Peyer's patch (tissue), 4 donors: ENCODE measurements around the gene ELF2. TPM values are rescaled to one million over a fixed set of nuclear protein-coding genes. Genes with fewer than 3 reads are reported as not detected.
A peak's percentile ranks its signal among the peaks of the same experiment; 100 is the strongest.
"Not testable (repeated sequence)": the region's sequence is repeated elsewhere in the genome, so short reads cannot be mapped to it uniquely, and the experiment has no call there.

Experiments
- DNase-seq, 3 donors: peaks; one replicate each; pipeline ENCODE4 v3.0.0-alpha.2; 2017 to 2019
- H3K27ac ChIP-seq, 4 donors: fragments of 200-600 bp; sonication (generic); one replicate each; pipeline ENCODE4 v1.5.1; 2016 to 2019
- H3K27me3 ChIP-seq, 2 donors: fragments of 200-600 bp; sonication (generic); one replicate each; pipeline ENCODE4 v1.5.1; 2019
- H3K36me3 ChIP-seq, 3 donors: fragments of 200-600 bp; sonication (generic); one replicate each; pipeline ENCODE4 v1.5.1; 2016 to 2019
- H3K4me1 ChIP-seq, 4 donors: fragments of 200-600 bp; sonication (generic); one replicate each; pipeline ENCODE4 v1.5.1; 2016 to 2019
- H3K4me3 ChIP-seq, 4 donors: fragments of 200-600 bp; sonication (generic); 1 replicate in 3 of 4; 2 replicates in 1 of 4; pipeline ENCODE4 v1.5.1; 2016 to 2019; ENCODE audit warnings: mild to moderate bottlenecking in 1 of 4
- H3K9me3 ChIP-seq, 4 donors: fragments of 200-600 bp; sonication (generic); one replicate each; pipeline ENCODE4 v1.5.1; 2016 to 2019; ENCODE audit warnings: mild to moderate bottlenecking in 1 of 4
- CTCF ChIP-seq, 6 experiments: fragments of 450-650 bp in 4 of 6; fragments of 200-600 bp in 2 of 6; sonication (generic) in 1 of 6; IDR thresholded peaks; one replicate each; pipeline ENCODE4 v1.5.1; 2017 to 2019; ENCODE audit warnings: antibody characterized with exemption in 6 of 6, mild to moderate bottlenecking in 3 of 6, moderate library complexity in 1 of 6
- POLR2A ChIP-seq, 2 donors: fragments of 450-650 bp; IDR thresholded peaks; one replicate each; pipeline ENCODE4 v1.5.1; 2017; ENCODE audit warnings: antibody characterized with exemption in 2 of 2, mild to moderate bottlenecking in 2 of 2, moderate library complexity in 2 of 2
- total RNA-seq, 4 donors: library from RNA; depleted of rRNA; stranded (reverse); fragments of >200 nt; gene quantifications; one replicate each; pipeline ENCODE4 v1.1.0, GENCODE V29; 2016

ELF2 gene
- total RNA-seq, 4 donors from 2014 or later = 47.1 to 75.1 (median 54.4) TPM

GRCh38 chr4:139115226-139115625 lies 61.8 kb downstream of the ELF2 start:
- Histone ChIP-seq H3K4me1 (no peaks in the 10 kb centered on the region), H3K4me3 (no peak overlapping the region), H3K36me3 (peaks cover 0 to 29% (median 0%) of the 10 kb centered on the region in 3 donors), H3K9me3 (no peaks in the 10 kb centered on the region), H3K27me3 (no peaks in the 10 kb centered on the region), H3K27ac (no peak overlapping the region)
- no peak for TF ChIP-seq CTCF (IDR thresholded peaks at IDR 0.05)
- TF ChIP-seq POLR2A (IDR thresholded peaks at IDR 0.05) = no peak
- no peak for DNase-seq

GRCh38 chr4:139114795-139115194 lies 62.2 kb downstream of the ELF2 start:
- H3K4me1 ChIP-seq, H3K27me3 ChIP-seq, H3K9me3 ChIP-seq, H3K4me3 ChIP-seq, H3K27ac ChIP-seq, DNase-seq: not testable (repeated sequence)
- peaks cover 0 to 29% (median 0%) of the 10 kb centered on the region in 3 donors for H3K36me3 ChIP-seq

GRCh38 chr4:139112650-139113049 lies 64.4 kb downstream of the ELF2 start:
- no peak for DNase-seq
- H3K9me3 ChIP-seq = no peaks in the 10 kb centered on the region
- H3K4me1 ChIP-seq = no peaks in the 10 kb centered on the region
- no peak overlapping the region for H3K4me3 ChIP-seq
- no peaks in the 10 kb centered on the region for H3K27me3 ChIP-seq
- H3K36me3 ChIP-seq = peaks cover 0 to 24% (median 0%) of the 10 kb centered on the region in 3 donors
- H3K27ac ChIP-seq = no peak overlapping the region
- no peak for TF ChIP-seq CTCF (IDR thresholded peaks at IDR 0.05)
- TF ChIP-seq POLR2A (IDR thresholded peaks at IDR 0.05) = no peak

GRCh38 chr4:139108567-139109128 lies 68.4 kb downstream of the ELF2 start:
- H3K36me3 ChIP-seq = peaks cover 0 to 5% (median 0%) of the 10 kb centered on the region in 3 donors
- H3K4me1 ChIP-seq = no peaks in the 10 kb centered on the region
- DNase-seq = no peak
- no peak overlapping the region for H3K27ac ChIP-seq
- no peaks in the 10 kb centered on the region for H3K9me3 ChIP-seq
- TF ChIP-seq POLR2A (IDR thresholded peaks at IDR 0.05) (no peak), CTCF (IDR thresholded peaks at IDR 0.05) (no peak)
- H3K4me3 ChIP-seq = no peak overlapping the region
- no peaks in the 10 kb centered on the region for H3K27me3 ChIP-seq

- TF ChIP-seq POLR2A (IDR thresholded peaks at IDR 0.05) (no peak), CTCF (IDR thresholded peaks at IDR 0.05) (peak; percentile 60 to 89 (median 82))
- H3K27me3 ChIP-seq = no peaks in the 10 kb centered on the region
- peak; percentile 52 to 89 (median 62) for DNase-seq
- H3K9me3 ChIP-seq = no peaks in the 10 kb centered on the region
- no peak overlapping the region for H3K27ac ChIP-seq
- no peaks in the 10 kb centered on the region for H3K36me3 ChIP-seq
- no peak overlapping the region for H3K4me3 ChIP-seq
- H3K4me1 ChIP-seq = no peaks in the 10 kb centered on the region
Observed at GRCh38 chr4:139099366-139099982, 77.5 kb downstream of the ELF2 start.

- Histone ChIP-seq H3K27me3 (no peaks in the 10 kb centered on the region), H3K9me3 (no peaks in the 10 kb centered on the region), H3K27ac (no peak overlapping the region), H3K4me1 (no peaks in the 10 kb centered on the region), H3K36me3 (no peaks in the 10 kb centered on the region), H3K4me3 (no peak overlapping the region)
- DNase-seq = no peak
- TF ChIP-seq CTCF (IDR thresholded peaks at IDR 0.05) (no peak), POLR2A (IDR thresholded peaks at IDR 0.05) (no peak)
Observed at GRCh38 chr4:139092271-139092670, 84.7 kb downstream of the ELF2 start.
